Measurements from ENCODE around the gene CKS1B. TPM values are rescaled to one million over a fixed set of nuclear protein-coding genes. Genes with fewer than 3 reads are reported as not detected.

Gene CKS1B
- total and polyA plus RNA-seq, 4 donors, result 22.3 to 38.2 (median 30.2) TPM

DNA sequence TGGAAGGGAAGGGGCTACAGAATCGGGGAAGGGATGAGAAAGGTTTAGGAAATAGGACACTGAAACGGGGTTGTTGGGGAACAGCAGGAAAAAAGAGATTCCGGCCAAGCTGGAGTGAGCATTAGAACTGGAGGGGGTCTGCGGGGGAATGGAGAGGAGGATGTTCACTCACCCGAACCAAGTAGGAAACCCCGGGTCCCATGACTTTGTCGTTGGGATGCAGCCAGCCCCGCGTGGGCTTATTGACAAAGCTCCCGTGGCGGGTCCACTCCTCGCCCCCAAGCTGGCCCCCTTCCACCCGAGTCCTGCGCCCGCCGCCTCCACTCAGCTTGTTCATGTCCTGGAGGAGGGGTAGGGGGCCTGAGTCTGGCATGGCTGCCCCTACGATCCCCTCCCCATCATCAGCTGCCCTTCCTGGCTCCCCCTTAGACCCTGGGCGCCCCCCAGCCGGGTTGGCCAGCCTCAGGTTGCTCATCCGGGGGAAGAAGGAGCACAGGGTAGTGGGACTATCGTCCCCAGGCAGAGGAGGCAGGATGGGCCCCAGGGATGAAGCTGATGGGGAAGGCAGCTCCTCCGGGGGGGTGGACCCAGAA lies 4.5 kb upstream of the CKS1B start:
- peak overlapping the region; percentile 14 to 41 for H3K9ac ChIP-seq (ENCODE audit: insufficient read depth in 1 of 2, low read length in 2 of 2)
- H3K27ac ChIP-seq (ENCODE audit: low read depth in 1 of 2, low read length in 1 of 2), result peak overlapping the region; percentile 94 to 96
- 37 to 42% methylated on average over 19 to 22 of the region's 22 CpGs for WGBS, 2 donors
- no peaks in the 10 kb centered on the region for H3K9me3 ChIP-seq (ENCODE audit: control insufficient read depth in 4 of 4, insufficient read depth in 3 of 4, low read length in 3 of 4)
- no peaks in the 10 kb centered on the region for H3K27me3 ChIP-seq (ENCODE audit: control insufficient read depth in 3 of 3, insufficient read depth in 3 of 3, low read length in 2 of 3)
- H3K4me3 ChIP-seq, result peak overlapping the region; percentile 29
- peaks cover 15 to 37% (median 27%) of the 10 kb centered on the region in 4 donors for H3K36me3 ChIP-seq (ENCODE audit: control insufficient read depth in 4 of 4, insufficient read depth in 4 of 4, low read length in 4 of 4)
- peaks cover 0 to 51% (median 22%) of the 10 kb centered on the region in 5 donors for H3K4me1 ChIP-seq (ENCODE audit: control insufficient read depth in 5 of 5, insufficient read depth in 5 of 5, low read length in 5 of 5)
- ATAC-seq (ENCODE audit: insufficient read depth, low FRiP score), result no peak
- peak; percentile 27 to 54 (median 32) for DNase-seq
- TF ChIP-seq, protein P1, sequence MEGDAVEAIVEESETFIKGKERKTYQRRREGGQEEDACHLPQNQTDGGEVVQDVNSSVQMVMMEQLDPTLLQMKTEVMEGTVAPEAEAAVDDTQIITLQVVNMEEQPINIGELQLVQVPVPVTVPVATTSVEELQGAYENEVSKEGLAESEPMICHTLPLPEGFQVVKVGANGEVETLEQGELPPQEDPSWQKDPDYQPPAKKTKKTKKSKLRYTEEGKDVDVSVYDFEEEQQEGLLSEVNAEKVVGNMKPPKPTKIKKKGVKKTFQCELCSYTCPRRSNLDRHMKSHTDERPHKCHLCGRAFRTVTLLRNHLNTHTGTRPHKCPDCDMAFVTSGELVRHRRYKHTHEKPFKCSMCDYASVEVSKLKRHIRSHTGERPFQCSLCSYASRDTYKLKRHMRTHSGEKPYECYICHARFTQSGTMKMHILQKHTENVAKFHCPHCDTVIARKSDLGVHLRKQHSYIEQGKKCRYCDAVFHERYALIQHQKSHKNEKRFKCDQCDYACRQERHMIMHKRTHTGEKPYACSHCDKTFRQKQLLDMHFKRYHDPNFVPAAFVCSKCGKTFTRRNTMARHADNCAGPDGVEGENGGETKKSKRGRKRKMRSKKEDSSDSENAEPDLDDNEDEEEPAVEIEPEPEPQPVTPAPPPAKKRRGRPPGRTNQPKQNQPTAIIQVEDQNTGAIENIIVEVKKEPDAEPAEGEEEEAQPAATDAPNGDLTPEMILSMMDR (IDR thresholded peaks at IDR 0.05; ENCODE audit: control extremely low read depth, extremely low read depth), result no peak

DNA sequence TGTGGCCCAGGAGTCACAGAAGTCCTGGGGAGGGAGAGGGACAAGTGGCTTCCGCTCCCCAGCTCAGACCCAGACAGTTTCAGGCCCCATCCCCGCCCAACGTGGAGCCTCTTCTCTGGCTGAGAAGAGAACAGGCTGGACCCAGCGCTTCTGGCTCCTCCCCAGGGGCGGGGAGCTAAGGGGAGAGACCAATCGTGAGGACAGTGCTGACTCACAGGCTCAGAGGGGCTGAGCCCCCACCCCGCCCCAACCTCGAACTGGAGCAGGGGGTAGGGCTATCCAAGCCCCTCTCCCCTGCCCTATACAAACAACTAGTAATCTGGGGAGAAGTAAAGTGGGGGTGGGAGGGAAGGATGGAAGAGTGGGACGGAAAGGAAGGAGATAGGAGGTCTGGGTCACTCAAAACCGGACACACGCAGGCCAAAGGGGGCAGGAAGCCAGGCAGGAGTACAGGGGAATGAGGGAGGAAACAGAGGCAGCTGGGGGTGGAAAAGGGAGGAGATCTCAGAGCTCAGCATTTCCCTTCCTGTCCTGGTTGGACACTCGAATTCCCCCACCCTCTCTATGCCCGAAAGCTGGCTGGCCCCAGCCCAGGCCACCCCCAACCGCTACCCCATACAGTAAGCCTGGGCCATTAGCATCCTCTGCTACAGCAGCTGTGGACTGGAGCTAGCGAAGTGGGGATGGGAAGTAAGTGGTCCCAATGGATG lies 3.7 kb upstream of the CKS1B start, which contains the start of gene SHC1:
SHC1 (minus strand) TSS at position 117 of the 710 bp plus-strand sequence. CDS start 221 bp downstream, outside the sequence.
- Histone ChIP-seq H3K27me3 (ENCODE audit: control insufficient read depth in 3 of 3, insufficient read depth in 3 of 3, low read length in 2 of 3) (no peaks in the 10 kb centered on the region), H3K27ac (ENCODE audit: low read depth in 1 of 2, low read length in 1 of 2) (peak within 1 kb of the TSS; percentile 94 to 96), H3K36me3 (ENCODE audit: control insufficient read depth in 4 of 4, insufficient read depth in 4 of 4, low read length in 4 of 4) (peaks cover 10 to 30% (median 21%) of the 10 kb centered on the region in 4 donors), H3K4me1 (ENCODE audit: control insufficient read depth in 5 of 5, insufficient read depth in 5 of 5, low read length in 5 of 5) (peaks cover 0 to 52% (median 22%) of the 10 kb centered on the region in 5 donors), H3K9me3 (ENCODE audit: control insufficient read depth in 4 of 4, insufficient read depth in 3 of 4, low read length in 3 of 4) (no peaks in the 10 kb centered on the region), H3K4me3 (peak within 1 kb of the TSS; percentile 29), H3K9ac (ENCODE audit: insufficient read depth in 1 of 2, low read length in 2 of 2) (peak within 1 kb of the TSS; percentile 41 to 69)
- whole genome bisulfite sequencing, 2 donors, result 14 to 21% methylated on average over 15 of the region's 15 CpGs
- DNase-seq (peak; percentile 94 to 97 (median 97)), ATAC-seq (ENCODE audit: insufficient read depth, low FRiP score) (peak; percentile 37)
- TF ChIP-seq, protein P1 (IDR thresholded peaks at IDR 0.05; ENCODE audit: control extremely low read depth, extremely low read depth), result no peak

- ATAC-seq (ENCODE audit: insufficient read depth, low FRiP score) (no peak), DNase-seq (no peak)
- Histone ChIP-seq H3K27me3 (ENCODE audit: control insufficient read depth in 3 of 3, insufficient read depth in 3 of 3, low read length in 2 of 3) (no peaks in the 10 kb centered on the region), H3K4me1 (ENCODE audit: control insufficient read depth in 5 of 5, insufficient read depth in 5 of 5, low read length in 5 of 5) (peaks cover 5 to 59% (median 27%) of the 10 kb centered on the region in 5 donors), H3K9ac (ENCODE audit: insufficient read depth in 1 of 2, low read length in 2 of 2) (peak overlapping the region in 1 of 2 donors; percentile 69), H3K36me3 (ENCODE audit: control insufficient read depth in 4 of 4, insufficient read depth in 4 of 4, low read length in 4 of 4) (peaks cover 8 to 23% (median 17%) of the 10 kb centered on the region in 4 donors), H3K4me3 (no peak overlapping the region), H3K27ac (ENCODE audit: low read depth in 1 of 2, low read length in 1 of 2) (peak overlapping the region; percentile 94 to 96), H3K9me3 (ENCODE audit: control insufficient read depth in 4 of 4, insufficient read depth in 3 of 4, low read length in 3 of 4) (no peaks in the 10 kb centered on the region)
- TF ChIP-seq, protein P1 (IDR thresholded peaks at IDR 0.05; ENCODE audit: control extremely low read depth, extremely low read depth), result no peak
- 33 to 60% methylated on average over 10 of the region's 10 CpGs for WGBS, 2 donors
These were observed 3.0 kb upstream of the CKS1B start for GRCh38 chr1:154971341-154971998.

Measured in lung (tissue), 12 donors.